Parathyroid adenoma (tissue), 2 donors: ENCODE results near the gene SVIL.
"Not testable (repeated sequence)": the region's sequence is repeated elsewhere in the genome, so short reads cannot be mapped to it uniquely, and the experiment has no call there.

Experiments
- H2AFZ ChIP-seq: fragments of 300-600 bp; sonication (generic); one replicate; pipeline ENCODE4 v1.7.0; 2017; ENCODE audit warnings: antibody characterized with exemption, mild to moderate bottlenecking
- H3K27ac ChIP-seq: fragments of 300-600 bp; sonication (generic); one replicate; pipeline ENCODE4 v1.7.0; 2017
- H3K27me3 ChIP-seq: fragments of 300-600 bp; sonication (generic); one replicate; pipeline ENCODE4 v1.7.0; 2017; ENCODE audit warnings: low read length; ENCODE audit not compliant: control insufficient read depth, insufficient read depth
- H3K36me3 ChIP-seq: fragments of 300-600 bp; sonication (generic); one replicate; pipeline ENCODE4 v1.7.0; 2017; ENCODE audit warnings: low read length; ENCODE audit not compliant: control insufficient read depth, insufficient read depth
- H3K4me1 ChIP-seq: fragments of 300-600 bp; sonication (generic); one replicate; pipeline ENCODE4 v1.7.0; 2017; ENCODE audit warnings: control low read depth
- H3K4me2 ChIP-seq: fragments of 300-600 bp; sonication (generic); one replicate; pipeline ENCODE4 v1.7.0; 2017; ENCODE audit warnings: low read length
- H3K4me3 ChIP-seq: fragments of 300-600 bp; sonication (generic); one replicate; pipeline ENCODE4 v1.7.0; 2017; ENCODE audit warnings: low read depth, low read length
- H3K79me2 ChIP-seq: fragments of 300-600 bp; sonication (generic); one replicate; pipeline ENCODE4 v1.7.0; 2017; ENCODE audit warnings: control low read depth
- H3K9ac ChIP-seq: fragments of 300-600 bp; sonication (generic); one replicate; pipeline ENCODE4 v1.7.0; 2017; ENCODE audit warnings: mild to moderate bottlenecking
- H3K9me3 ChIP-seq: fragments of 300-600 bp; sonication (generic); one replicate; pipeline ENCODE4 v1.7.0; 2017; ENCODE audit warnings: low read length; ENCODE audit not compliant: control insufficient read depth
- CTCF ChIP-seq: fragments of 300-600 bp; sonication (generic); IDR thresholded peaks from one replicate; pipeline ENCODE4 v1.7.0; 2017; ENCODE audit warnings: antibody characterized with exemption, mild to moderate bottlenecking
- donor health status: primary hyperparathyroidism.

SVIL gene

DNA sequence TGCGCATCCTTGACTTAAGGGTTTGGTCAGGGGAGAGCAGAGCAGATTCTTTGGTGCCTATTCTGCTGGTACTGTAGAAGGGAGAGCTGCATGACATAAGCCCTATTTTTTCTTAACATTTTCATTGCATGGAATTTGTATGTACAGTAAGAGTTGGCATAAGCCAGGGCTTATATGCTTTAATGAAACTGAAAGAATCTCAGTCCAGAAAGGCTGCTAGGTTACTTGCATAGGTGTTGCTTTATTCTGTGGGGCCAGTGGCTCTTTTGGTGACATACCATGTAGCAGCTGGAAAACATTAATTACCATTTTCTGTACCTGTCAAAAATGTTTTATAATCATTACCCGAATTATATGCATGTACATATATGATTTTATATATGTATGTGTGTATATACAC, 193.8 kb downstream of the SVIL start:
- Histone ChIP-seq H2AFZ (no peak overlapping the region), H3K79me2 (peaks cover 40% of the 10 kb centered on the region), H3K4me1 (no peaks in the 10 kb centered on the region), H3K27ac (no peak overlapping the region), H3K36me3 (no peaks in the 10 kb centered on the region), H3K4me3 (no peak overlapping the region), H3K27me3 (no peaks in the 10 kb centered on the region), H3K4me2 (no peak overlapping the region), H3K9ac (no peak overlapping the region), H3K9me3 (no peaks in the 10 kb centered on the region)
- no peak for TF ChIP-seq CTCF

- peaks cover 59% of the 10 kb centered on the region for H3K79me2 ChIP-seq
Observed at GRCh38 chr10:29439005-29439404, 195.8 kb downstream of the SVIL start.

GRCh38 chr10:29438271-29438670, 196.5 kb downstream of the SVIL start:
- Histone ChIP-seq H3K9ac (no peak overlapping the region), H3K9me3 (no peaks in the 10 kb centered on the region), H3K27ac (no peak overlapping the region), H2AFZ (no peak overlapping the region), H3K4me3 (no peak overlapping the region), H3K4me2 (no peak overlapping the region), H3K27me3 (no peaks in the 10 kb centered on the region), H3K36me3 (no peaks in the 10 kb centered on the region), H3K79me2 (peaks cover 62% of the 10 kb centered on the region), H3K4me1 (no peaks in the 10 kb centered on the region)
- TF ChIP-seq CTCF = no peak

More at GRCh38 chr10:29439005-29439404, 195.8 kb downstream of the SVIL start:
- H3K4me1 ChIP-seq, H3K4me3 ChIP-seq, H3K27me3 ChIP-seq, H3K9ac ChIP-seq, H3K4me2 ChIP-seq, H3K9me3 ChIP-seq, H3K27ac ChIP-seq, H2AFZ ChIP-seq, H3K36me3 ChIP-seq: not testable (repeated sequence)

DNA sequence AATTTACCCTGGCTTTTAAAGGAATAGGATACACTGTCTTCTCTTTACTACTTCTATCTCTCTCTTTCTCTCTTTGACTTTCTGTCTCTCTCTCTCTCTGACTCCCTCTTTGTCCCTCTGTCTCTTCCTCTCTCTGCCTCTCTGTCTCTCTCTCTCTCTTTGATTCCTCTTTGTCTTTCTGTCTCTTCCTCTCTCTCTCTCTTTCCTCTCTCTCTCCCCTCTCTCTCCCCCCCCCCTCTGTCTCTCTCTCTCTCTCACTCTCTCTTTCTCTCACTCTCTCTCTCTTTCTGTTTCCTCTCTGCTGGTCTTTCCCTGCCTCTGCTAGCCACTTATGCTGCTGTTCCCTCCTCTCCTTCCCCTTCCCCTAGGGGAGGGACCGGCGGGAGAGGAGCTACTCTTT, 196.9 kb downstream of the SVIL start:
- Histone ChIP-seq H3K36me3 (no peaks in the 10 kb centered on the region), H3K27ac (no peak overlapping the region), H3K9me3 (no peaks in the 10 kb centered on the region), H2AFZ (no peak overlapping the region), H3K9ac (no peak overlapping the region), H3K4me1 (no peaks in the 10 kb centered on the region), H3K79me2 (peaks cover 61% of the 10 kb centered on the region), H3K4me2 (no peak overlapping the region), H3K4me3 (no peak overlapping the region), H3K27me3 (no peaks in the 10 kb centered on the region)
- TF ChIP-seq CTCF = no peak

GRCh38 chr10:29435809-29436501, 198.8 kb downstream of the SVIL start:
- no peak overlapping the region for H3K4me3 ChIP-seq
- peaks cover 56% of the 10 kb centered on the region for H3K79me2 ChIP-seq
- H2AFZ ChIP-seq = no peak overlapping the region
- H3K4me1 ChIP-seq = peaks cover 4% of the 10 kb centered on the region
- no peak for TF ChIP-seq CTCF
- H3K27ac ChIP-seq = no peak overlapping the region
- H3K36me3 ChIP-seq = no peaks in the 10 kb centered on the region
- no peaks in the 10 kb centered on the region for H3K9me3 ChIP-seq
- no peak overlapping the region for H3K9ac ChIP-seq
- no peak overlapping the region for H3K4me2 ChIP-seq
- H3K27me3 ChIP-seq = no peaks in the 10 kb centered on the region
